ENCODE data around the gene ABCA1.
"Not testable (repeated sequence)": the region's sequence is repeated elsewhere in the genome, so short reads cannot be mapped to it uniquely, and the experiment has no call there.

The ABCA1 gene

DNA sequence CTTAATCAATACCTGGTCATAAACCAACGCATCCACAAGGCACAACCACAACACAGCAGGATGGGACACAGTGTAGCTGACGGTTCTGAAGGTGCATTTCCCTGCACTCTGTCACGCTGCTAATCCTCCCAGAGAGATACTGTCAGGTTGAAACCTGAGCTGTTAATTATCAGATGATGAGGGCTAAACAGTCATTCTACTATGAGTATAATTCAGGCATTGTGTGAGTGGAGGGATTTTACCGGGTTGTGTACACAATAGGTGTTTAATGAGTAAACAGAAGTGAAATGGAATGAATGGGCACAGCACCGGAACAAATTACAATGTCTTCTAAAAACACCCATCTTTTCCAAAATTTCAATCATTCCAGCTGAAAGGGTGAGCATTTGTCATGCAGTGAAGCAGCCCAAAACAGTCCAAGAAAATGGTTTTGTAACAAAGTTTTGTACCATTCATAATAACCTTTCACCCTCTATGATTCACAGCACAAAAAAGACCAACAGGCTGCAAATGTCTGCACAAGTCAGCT lies 71.5 kb downstream of the ABCA1 start:
- no peaks in the 10 kb centered on the region for H3K27me3 ChIP-seq (replicated peaks in 2 of 5; ENCODE audit: control insufficient read depth in 4 of 5, insufficient read depth in 5 of 5, low read length in 4 of 5)
- H3K9me3 ChIP-seq (ENCODE audit: control extremely low read depth in 1 of 5, control insufficient read depth in 4 of 5, insufficient read depth in 2 of 5, low read depth in 1 of 5, low read length in 4 of 5), result no peaks in the 10 kb centered on the region
- 93% methylated on average over 3 of the region's 5 CpGs for WGBS (ENCODE audit: insufficient coverage)
- H3K4me3 ChIP-seq (ENCODE audit: control insufficient read depth in 1 of 7, extremely low read depth in 1 of 7, insufficient read depth in 4 of 7, low read depth in 2 of 7, low read length in 6 of 7), result no peak overlapping the region
- no peak for DNase-seq
- H3K27ac ChIP-seq (ENCODE audit: insufficient read depth in 1 of 2, low read depth in 1 of 2, low read length in 2 of 2, poor library complexity in 1 of 2, severe bottlenecking in 2 of 2), result no peak overlapping the region
- ChIA-PET POLR2A (no interaction called here), CTCF (interaction anchor here (0.7 to 1.5 kb wide), 3 partner anchors 9 to 29 kb away, joined by 3 read pairs; no protein-coding TSS in a partner anchor)
- H3K4me1 ChIP-seq (ENCODE audit: control extremely low read depth in 1 of 4, control insufficient read depth in 4 of 4, insufficient read depth in 4 of 4, low read length in 3 of 4), result peaks cover 14 to 27% (median 24%) of the 10 kb centered on the region in 4 experiments
- H3K36me3 ChIP-seq (ENCODE audit: control insufficient read depth in 4 of 4, insufficient read depth in 4 of 4, low read length in 3 of 4), result peaks cover 0 to 8% (median 2%) of the 10 kb centered on the region in 4 experiments

GRCh38 chr9:104855807-104856206 lies 72.1 kb downstream of the ABCA1 start:
- Histone ChIP-seq H3K9me3 (ENCODE audit: control extremely low read depth in 1 of 5, control insufficient read depth in 4 of 5, insufficient read depth in 2 of 5, low read depth in 1 of 5, low read length in 4 of 5) (no peaks in the 10 kb centered on the region), H3K4me1 (ENCODE audit: control extremely low read depth in 1 of 4, control insufficient read depth in 4 of 4, insufficient read depth in 4 of 4, low read length in 3 of 4) (peaks cover 9 to 27% (median 23%) of the 10 kb centered on the region in 4 experiments), H3K4me3 (ENCODE audit: control insufficient read depth in 1 of 7, extremely low read depth in 1 of 7, insufficient read depth in 4 of 7, low read depth in 2 of 7, low read length in 6 of 7) (no peak overlapping the region), H3K36me3 (ENCODE audit: control insufficient read depth in 4 of 4, insufficient read depth in 4 of 4, low read length in 3 of 4) (peaks cover 0 to 8% (median 2%) of the 10 kb centered on the region in 4 experiments), H3K27me3 (replicated peaks in 2 of 5; ENCODE audit: control insufficient read depth in 4 of 5, insufficient read depth in 5 of 5, low read length in 4 of 5) (no peaks in the 10 kb centered on the region), H3K27ac (ENCODE audit: insufficient read depth in 1 of 2, low read depth in 1 of 2, low read length in 2 of 2, poor library complexity in 1 of 2, severe bottlenecking in 2 of 2) (no peak overlapping the region)
- ChIA-PET POLR2A (no interaction called here), CTCF (interaction anchor here (2.8 kb wide), 1 partner anchor 8 kb away, joined by 11 read pairs; no protein-coding TSS in a partner anchor)
- no peak for DNase-seq
- 100% methylated on average over 3 of the region's 3 CpGs for WGBS (ENCODE audit: insufficient coverage)

GRCh38 chr9:104855258-104855657 lies 72.7 kb downstream of the ABCA1 start:
- H3K27me3 ChIP-seq (replicated peaks in 2 of 5; ENCODE audit: control insufficient read depth in 4 of 5, insufficient read depth in 5 of 5, low read length in 4 of 5); DNase-seq; H3K4me3 ChIP-seq (ENCODE audit: control insufficient read depth in 1 of 7, extremely low read depth in 1 of 7, insufficient read depth in 4 of 7, low read depth in 2 of 7, low read length in 6 of 7); H3K36me3 ChIP-seq (ENCODE audit: control insufficient read depth in 4 of 4, insufficient read depth in 4 of 4, low read length in 3 of 4); H3K27ac ChIP-seq (ENCODE audit: insufficient read depth in 1 of 2, low read depth in 1 of 2, low read length in 2 of 2, poor library complexity in 1 of 2, severe bottlenecking in 2 of 2); POLR2A ChIA-PET; H3K9me3 ChIP-seq (ENCODE audit: control extremely low read depth in 1 of 5, control insufficient read depth in 4 of 5, insufficient read depth in 2 of 5, low read depth in 1 of 5, low read length in 4 of 5): not testable (repeated sequence)
- peaks cover 13 to 27% (median 24%) of the 10 kb centered on the region in 4 experiments for H3K4me1 ChIP-seq (ENCODE audit: control extremely low read depth in 1 of 4, control insufficient read depth in 4 of 4, insufficient read depth in 4 of 4, low read length in 3 of 4)
- CTCF ChIA-PET, result interaction anchor here (2.8 kb wide), 1 partner anchor 8 kb away, joined by 11 read pairs; no protein-coding TSS in a partner anchor
- 100% methylated on average over 5 of the region's 7 CpGs for WGBS (ENCODE audit: insufficient coverage)

GRCh38 chr9:104854613-104855012 lies 73.3 kb downstream of the ABCA1 start:
- 89% methylated on average over 1 of the region's 1 CpG for WGBS (ENCODE audit: insufficient coverage)
- Histone ChIP-seq H3K9me3 (ENCODE audit: control extremely low read depth in 1 of 5, control insufficient read depth in 4 of 5, insufficient read depth in 2 of 5, low read depth in 1 of 5, low read length in 4 of 5) (no peaks in the 10 kb centered on the region), H3K27ac (ENCODE audit: insufficient read depth in 1 of 2, low read depth in 1 of 2, low read length in 2 of 2, poor library complexity in 1 of 2, severe bottlenecking in 2 of 2) (no peak overlapping the region), H3K27me3 (replicated peaks in 2 of 5; ENCODE audit: control insufficient read depth in 4 of 5, insufficient read depth in 5 of 5, low read length in 4 of 5) (no peaks in the 10 kb centered on the region), H3K4me3 (ENCODE audit: control insufficient read depth in 1 of 7, extremely low read depth in 1 of 7, insufficient read depth in 4 of 7, low read depth in 2 of 7, low read length in 6 of 7) (no peak overlapping the region), H3K36me3 (ENCODE audit: control insufficient read depth in 4 of 4, insufficient read depth in 4 of 4, low read length in 3 of 4) (peaks cover 0 to 8% (median 2%) of the 10 kb centered on the region in 4 experiments), H3K4me1 (ENCODE audit: control extremely low read depth in 1 of 4, control insufficient read depth in 4 of 4, insufficient read depth in 4 of 4, low read length in 3 of 4) (peaks cover 13 to 24% (median 19%) of the 10 kb centered on the region in 4 experiments)
- DNase-seq, result no peak
- ChIA-PET CTCF (interaction anchor here (2.8 kb wide), 1 partner anchor 9 kb away, joined by 11 read pairs; no protein-coding TSS in a partner anchor), POLR2A (interaction anchor here (0.6 kb wide), 1 partner anchor 9 kb away, joined by 3 read pairs; no protein-coding TSS in a partner anchor)

- ChIA-PET POLR2A (interaction anchor here (1.1 kb wide), 1 partner anchor 10 kb away, joined by 3 read pairs; no protein-coding TSS in a partner anchor), CTCF (interaction anchor here (0.9 to 2.8 kb wide), 4 partner anchors 10 to 316 kb away, joined by 3 to 11 read pairs (median 4); no protein-coding TSS in a partner anchor)
Measured at GRCh38 chr9:104853683-104854082, 74.3 kb downstream of the ABCA1 start.

DNA sequence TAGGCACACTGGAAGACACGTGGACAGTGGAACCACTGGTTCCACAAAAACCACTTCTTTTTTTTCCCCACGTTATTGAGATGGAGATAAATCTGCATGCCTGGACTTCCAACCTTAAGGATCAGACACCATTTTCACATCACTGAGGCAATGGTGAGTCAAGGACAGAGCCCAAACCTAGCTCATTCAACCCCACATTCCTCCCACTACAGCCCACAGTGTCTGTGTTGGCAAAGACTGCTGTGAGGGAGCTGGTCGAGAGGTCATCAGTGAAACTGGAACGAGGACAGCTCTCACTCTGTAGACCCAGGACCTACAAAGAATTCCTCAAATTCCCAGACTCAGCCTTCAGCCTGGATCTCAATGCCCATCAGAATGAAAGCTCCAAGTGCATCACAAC lies 74.8 kb downstream of the ABCA1 start:
- ChIA-PET CTCF (interaction anchor here (0.9 to 2.8 kb wide), 4 partner anchors 10 to 317 kb away, joined by 3 to 11 read pairs (median 4); no protein-coding TSS in a partner anchor), POLR2A (interaction anchor here (1.1 kb wide), 1 partner anchor 9 kb away, joined by 3 read pairs; no protein-coding TSS in a partner anchor)
- Histone ChIP-seq H3K4me3 (ENCODE audit: control insufficient read depth in 1 of 7, extremely low read depth in 1 of 7, insufficient read depth in 4 of 7, low read depth in 2 of 7, low read length in 6 of 7) (no peak overlapping the region), H3K27ac (ENCODE audit: insufficient read depth in 1 of 2, low read depth in 1 of 2, low read length in 2 of 2, poor library complexity in 1 of 2, severe bottlenecking in 2 of 2) (no peak overlapping the region), H3K9me3 (ENCODE audit: control extremely low read depth in 1 of 5, control insufficient read depth in 4 of 5, insufficient read depth in 2 of 5, low read depth in 1 of 5, low read length in 4 of 5) (no peaks in the 10 kb centered on the region), H3K27me3 (replicated peaks in 2 of 5; ENCODE audit: control insufficient read depth in 4 of 5, insufficient read depth in 5 of 5, low read length in 4 of 5) (no peaks in the 10 kb centered on the region), H3K4me1 (ENCODE audit: control extremely low read depth in 1 of 4, control insufficient read depth in 4 of 4, insufficient read depth in 4 of 4, low read length in 3 of 4) (peaks cover 5 to 18% (median 12%) of the 10 kb centered on the region in 4 experiments), H3K36me3 (ENCODE audit: control insufficient read depth in 4 of 4, insufficient read depth in 4 of 4, low read length in 3 of 4) (peaks cover 0 to 8% (median 2%) of the 10 kb centered on the region in 4 experiments)
- DNase-seq, result no peak
- WGBS (ENCODE audit: insufficient coverage), result 100% methylated on average over 2 of the region's 4 CpGs

More at GRCh38 chr9:104853683-104854082, 74.3 kb downstream of the ABCA1 start:
- H3K4me1 ChIP-seq (ENCODE audit: control extremely low read depth in 1 of 4, control insufficient read depth in 4 of 4, insufficient read depth in 4 of 4, low read length in 3 of 4), result peaks cover 5 to 18% (median 12%) of the 10 kb centered on the region in 4 experiments
- H3K9me3 ChIP-seq (ENCODE audit: control extremely low read depth in 1 of 5, control insufficient read depth in 4 of 5, insufficient read depth in 2 of 5, low read depth in 1 of 5, low read length in 4 of 5), result no peaks in the 10 kb centered on the region
- no peak for DNase-seq
- H3K27me3 ChIP-seq (replicated peaks in 2 of 5; ENCODE audit: control insufficient read depth in 4 of 5, insufficient read depth in 5 of 5, low read length in 4 of 5), result no peaks in the 10 kb centered on the region
- no peak overlapping the region for H3K4me3 ChIP-seq (ENCODE audit: control insufficient read depth in 1 of 7, extremely low read depth in 1 of 7, insufficient read depth in 4 of 7, low read depth in 2 of 7, low read length in 6 of 7)
- peaks cover 0 to 8% (median 2%) of the 10 kb centered on the region in 4 experiments for H3K36me3 ChIP-seq (ENCODE audit: control insufficient read depth in 4 of 4, insufficient read depth in 4 of 4, low read length in 3 of 4)
- H3K27ac ChIP-seq (ENCODE audit: insufficient read depth in 1 of 2, low read depth in 1 of 2, low read length in 2 of 2, poor library complexity in 1 of 2, severe bottlenecking in 2 of 2), result no peak overlapping the region

GRCh38 chr9:104851546-104851920 lies 76.4 kb downstream of the ABCA1 start:
- peaks cover 0 to 5% (median 2%) of the 10 kb centered on the region in 4 experiments for H3K36me3 ChIP-seq (ENCODE audit: control insufficient read depth in 4 of 4, insufficient read depth in 4 of 4, low read length in 3 of 4)
- H3K4me3 ChIP-seq (ENCODE audit: control insufficient read depth in 1 of 7, extremely low read depth in 1 of 7, insufficient read depth in 4 of 7, low read depth in 2 of 7, low read length in 6 of 7), result no peak overlapping the region
- no peak for DNase-seq
- peaks cover 5 to 18% (median 12%) of the 10 kb centered on the region in 4 experiments for H3K4me1 ChIP-seq (ENCODE audit: control extremely low read depth in 1 of 4, control insufficient read depth in 4 of 4, insufficient read depth in 4 of 4, low read length in 3 of 4)
- no peak overlapping the region for H3K27ac ChIP-seq (ENCODE audit: insufficient read depth in 1 of 2, low read depth in 1 of 2, low read length in 2 of 2, poor library complexity in 1 of 2, severe bottlenecking in 2 of 2)
- no peaks in the 10 kb centered on the region for H3K27me3 ChIP-seq (replicated peaks in 2 of 5; ENCODE audit: control insufficient read depth in 4 of 5, insufficient read depth in 5 of 5, low read length in 4 of 5)
- CTCF ChIA-PET, result no interaction called here
- WGBS (ENCODE audit: insufficient coverage), result no CpG with 5 or more reads among the region's 3 CpGs
- POLR2A ChIA-PET, result interaction anchor here (1.0 kb wide), 1 partner anchor 12 kb away, joined by 3 read pairs; no protein-coding TSS in a partner anchor
- no peaks in the 10 kb centered on the region for H3K9me3 ChIP-seq (ENCODE audit: control extremely low read depth in 1 of 5, control insufficient read depth in 4 of 5, insufficient read depth in 2 of 5, low read depth in 1 of 5, low read length in 4 of 5)
